ENCODE measurements around the gene CELF2.

Gene CELF2

GRCh38 chr10:11081408-11081807 is 63.7 kb downstream of the CELF2 start:
- DNase-seq (ENCODE audit: low read depth) = no peak
- no peak overlapping the region for H3K4me3 ChIP-seq (ENCODE audit: low read length)
- no peak for TF ChIP-seq CTCF (IDR thresholded peaks at IDR 0.05; ENCODE audit: insufficient read depth, low read depth, low read length, missing control alignments)

- DNase-seq (ENCODE audit: low read depth) = no peak
- TF ChIP-seq CTCF (IDR thresholded peaks at IDR 0.05; ENCODE audit: insufficient read depth, low read depth, low read length, missing control alignments) = no peak
- H3K4me3 ChIP-seq (ENCODE audit: low read length) = no peak overlapping the region
Measured at GRCh38 chr10:11082526-11082925, 64.9 kb downstream of the CELF2 start.

GRCh38 chr10:11083051-11083450 is 65.4 kb downstream of the CELF2 start:
- DNase-seq (ENCODE audit: low read depth) = no peak
- H3K4me3 ChIP-seq (ENCODE audit: low read length) = no peak overlapping the region
- no peak for TF ChIP-seq CTCF (IDR thresholded peaks at IDR 0.05; ENCODE audit: insufficient read depth, low read depth, low read length, missing control alignments)

- no peak overlapping the region for H3K4me3 ChIP-seq (ENCODE audit: low read length)
- no peak for DNase-seq (ENCODE audit: low read depth)
- TF ChIP-seq CTCF (IDR thresholded peaks at IDR 0.05; ENCODE audit: insufficient read depth, low read depth, low read length, missing control alignments) = no peak
Measured at GRCh38 chr10:11085545-11085944, 67.9 kb downstream of the CELF2 start.

- TF ChIP-seq CTCF (IDR thresholded peaks at IDR 0.05; ENCODE audit: insufficient read depth, low read depth, low read length, missing control alignments) = no peak
- DNase-seq (ENCODE audit: low read depth) = no peak
- H3K4me3 ChIP-seq (ENCODE audit: low read length) = no peak overlapping the region
Measured at GRCh38 chr10:11086177-11086840, 68.6 kb downstream of the CELF2 start.

GRCh38 chr10:11087372-11087771 is 69.7 kb downstream of the CELF2 start:
- H3K4me3 ChIP-seq (ENCODE audit: low read length) = no peak overlapping the region
- DNase-seq (ENCODE audit: low read depth) = no peak
- no peak for TF ChIP-seq CTCF (IDR thresholded peaks at IDR 0.05; ENCODE audit: insufficient read depth, low read depth, low read length, missing control alignments)

GRCh38 chr10:11088709-11089108 is 71.0 kb downstream of the CELF2 start:
- no peak overlapping the region for H3K4me3 ChIP-seq (ENCODE audit: low read length)
- DNase-seq (ENCODE audit: low read depth) = no peak
- TF ChIP-seq CTCF (IDR thresholded peaks at IDR 0.05; ENCODE audit: insufficient read depth, low read depth, low read length, missing control alignments) = no peak

Measured in epithelial cell of esophagus (primary cell).